ENCODE data around the gene ERG.

ERG gene

DNA sequence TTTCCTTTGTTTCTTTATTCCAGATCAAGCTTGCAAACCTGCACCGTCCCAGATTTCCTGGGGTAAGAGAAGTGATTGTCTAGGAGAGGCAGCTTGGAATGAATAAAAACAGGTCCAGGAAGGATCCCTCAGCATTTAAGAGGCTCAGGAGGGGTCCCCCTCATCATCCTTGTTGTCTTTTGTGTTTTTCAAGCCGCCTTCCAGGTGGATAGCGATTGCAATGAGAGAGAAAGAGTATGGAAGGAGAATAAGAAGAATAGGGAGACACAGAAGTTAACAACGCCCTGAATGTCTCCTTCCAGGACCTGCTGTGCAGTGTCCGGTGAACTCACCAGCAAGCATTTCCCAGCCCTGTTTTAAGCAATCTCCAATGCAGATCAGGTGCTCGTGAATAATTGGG lies 8.5 kb downstream of the ERG start:
- no CpG with 5 or more reads among the region's 6 CpGs for WGBS (ENCODE audit: insufficient coverage, insufficient read length)
- H3K9me3 ChIP-seq (ENCODE audit: control insufficient read depth, insufficient read depth, low read length) = no peaks in the 10 kb centered on the region
- H3K27me3 ChIP-seq (ENCODE audit: control insufficient read depth, insufficient read depth, low read length) = no peaks in the 10 kb centered on the region
- no peaks in the 10 kb centered on the region for H3K36me3 ChIP-seq (ENCODE audit: control insufficient read depth, insufficient read depth, low read length)
- DNase-seq (ENCODE audit: low read depth, low spot score) = no peak
- no peak overlapping the region for H3K27ac ChIP-seq (ENCODE audit: low read length)
- no peak overlapping the region for H3K4me3 ChIP-seq (ENCODE audit: low read length)
- H3K4me1 ChIP-seq (ENCODE audit: control insufficient read depth, insufficient read depth, low read length) = no peaks in the 10 kb centered on the region

DNA sequence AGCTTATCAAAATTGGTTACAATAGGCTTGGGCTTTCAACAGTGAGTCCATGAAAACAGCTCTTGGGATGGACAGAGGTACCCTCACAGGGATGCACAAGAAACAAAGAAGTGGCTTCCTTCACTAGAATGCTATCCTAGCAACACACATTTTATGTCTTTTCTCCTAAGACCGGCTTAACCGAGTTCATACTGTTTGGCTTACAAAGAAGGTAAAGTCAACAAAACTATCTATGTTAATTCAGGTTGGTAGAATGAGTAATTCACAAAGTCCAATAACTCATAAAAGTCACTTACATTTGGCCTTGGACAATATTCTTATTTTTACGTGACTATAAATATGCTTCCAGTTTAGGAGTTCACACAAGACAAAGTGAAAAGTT lies 9.0 kb downstream of the ERG start:
- Histone ChIP-seq H3K4me1 (ENCODE audit: control insufficient read depth, insufficient read depth, low read length) (no peaks in the 10 kb centered on the region), H3K4me3 (ENCODE audit: low read length) (no peak overlapping the region), H3K27me3 (ENCODE audit: control insufficient read depth, insufficient read depth, low read length) (no peaks in the 10 kb centered on the region), H3K27ac (ENCODE audit: low read length) (peak overlapping the region; percentile 56), H3K9me3 (ENCODE audit: control insufficient read depth, insufficient read depth, low read length) (no peaks in the 10 kb centered on the region), H3K36me3 (ENCODE audit: control insufficient read depth, insufficient read depth, low read length) (no peaks in the 10 kb centered on the region)
- DNase-seq (ENCODE audit: low read depth, low spot score) = no peak
- no CpG with 5 or more reads among the region's 3 CpGs for WGBS (ENCODE audit: insufficient coverage, insufficient read length)

DNA sequence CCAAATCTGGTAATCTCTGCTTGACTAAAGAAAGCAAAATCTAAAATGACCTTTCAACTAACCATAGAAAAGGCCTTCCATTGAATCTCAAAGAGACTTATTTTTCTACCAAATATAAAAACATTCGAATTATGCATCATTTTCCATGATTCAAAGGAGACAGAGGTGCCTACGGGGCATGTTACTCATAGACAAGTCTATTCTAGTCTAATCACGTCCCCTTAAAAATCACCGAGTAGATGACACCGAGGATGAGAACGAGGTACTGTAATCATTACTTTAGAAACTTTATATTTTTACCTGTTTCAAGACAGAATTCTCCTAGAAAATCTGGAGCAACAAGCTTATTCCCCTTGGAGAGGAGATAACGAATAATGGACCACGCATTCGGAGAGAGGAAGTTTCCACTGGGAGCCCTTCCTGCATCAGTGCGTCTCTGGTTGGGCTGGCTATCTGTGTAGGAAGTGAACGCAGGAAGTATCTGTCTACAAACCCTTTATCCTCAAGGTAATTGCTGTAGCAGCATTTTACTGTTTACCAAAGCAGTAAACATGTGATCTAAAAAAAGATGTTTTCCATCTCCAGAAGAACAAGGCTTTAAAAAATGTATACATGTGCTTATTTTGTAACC lies 9.5 kb downstream of the ERG start:
- H3K9me3 ChIP-seq (ENCODE audit: control insufficient read depth, insufficient read depth, low read length) = no peaks in the 10 kb centered on the region
- no peak overlapping the region for H3K4me3 ChIP-seq (ENCODE audit: low read length)
- WGBS (ENCODE audit: insufficient coverage, insufficient read length) = no CpG with 5 or more reads among the region's 11 CpGs
- no peak for DNase-seq (ENCODE audit: low read depth, low spot score)
- H3K4me1 ChIP-seq (ENCODE audit: control insufficient read depth, insufficient read depth, low read length) = no peaks in the 10 kb centered on the region
- H3K27me3 ChIP-seq (ENCODE audit: control insufficient read depth, insufficient read depth, low read length) = no peaks in the 10 kb centered on the region
- H3K27ac ChIP-seq (ENCODE audit: low read length) = peak overlapping the region; percentile 56
- no peaks in the 10 kb centered on the region for H3K36me3 ChIP-seq (ENCODE audit: control insufficient read depth, insufficient read depth, low read length)

DNA sequence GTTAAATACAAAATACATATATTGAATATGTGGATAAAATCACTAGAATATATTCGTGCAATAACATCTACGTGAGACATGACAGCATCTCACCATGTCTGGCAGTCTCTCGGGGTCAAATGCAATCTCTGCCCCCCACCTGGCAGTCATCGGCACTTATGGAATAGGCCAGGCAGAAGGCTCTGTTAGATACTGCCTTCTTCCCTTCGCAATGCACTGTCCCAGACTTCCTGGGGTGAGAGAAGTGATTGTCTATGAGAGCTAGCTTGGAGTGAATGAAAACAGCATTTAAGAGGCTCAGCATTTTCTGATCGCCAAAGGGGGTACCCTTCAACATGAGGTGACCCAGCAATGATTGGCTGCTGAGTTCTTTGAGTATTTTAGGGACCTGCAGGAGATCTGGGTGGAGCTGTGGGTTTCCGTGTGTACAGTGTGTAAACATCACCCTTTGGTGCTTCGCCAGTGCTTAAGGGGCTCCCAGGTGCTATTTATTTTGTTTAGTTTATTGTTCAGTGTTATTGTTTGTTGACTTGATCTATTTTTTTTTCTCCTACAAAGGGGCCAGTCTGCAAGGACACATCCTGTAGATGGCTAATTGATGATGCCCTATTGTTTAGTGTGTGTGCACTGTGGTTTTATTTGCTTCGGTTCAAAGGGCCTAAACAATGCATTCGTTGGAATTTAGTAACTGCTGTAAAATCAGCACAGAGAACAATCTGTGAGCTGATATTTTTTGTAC lies 10.2 kb downstream of the ERG start:
- H3K4me3 ChIP-seq (ENCODE audit: low read length) = no peak overlapping the region
- no peak for DNase-seq (ENCODE audit: low read depth, low spot score)
- H3K27me3 ChIP-seq (ENCODE audit: control insufficient read depth, insufficient read depth, low read length) = no peaks in the 10 kb centered on the region
- no peak overlapping the region for H3K27ac ChIP-seq (ENCODE audit: low read length)
- WGBS (ENCODE audit: insufficient coverage, insufficient read length) = no CpG with 5 or more reads among the region's 10 CpGs
- no peaks in the 10 kb centered on the region for H3K4me1 ChIP-seq (ENCODE audit: control insufficient read depth, insufficient read depth, low read length)
- no peaks in the 10 kb centered on the region for H3K9me3 ChIP-seq (ENCODE audit: control insufficient read depth, insufficient read depth, low read length)
- H3K36me3 ChIP-seq (ENCODE audit: control insufficient read depth, insufficient read depth, low read length) = no peaks in the 10 kb centered on the region

DNA sequence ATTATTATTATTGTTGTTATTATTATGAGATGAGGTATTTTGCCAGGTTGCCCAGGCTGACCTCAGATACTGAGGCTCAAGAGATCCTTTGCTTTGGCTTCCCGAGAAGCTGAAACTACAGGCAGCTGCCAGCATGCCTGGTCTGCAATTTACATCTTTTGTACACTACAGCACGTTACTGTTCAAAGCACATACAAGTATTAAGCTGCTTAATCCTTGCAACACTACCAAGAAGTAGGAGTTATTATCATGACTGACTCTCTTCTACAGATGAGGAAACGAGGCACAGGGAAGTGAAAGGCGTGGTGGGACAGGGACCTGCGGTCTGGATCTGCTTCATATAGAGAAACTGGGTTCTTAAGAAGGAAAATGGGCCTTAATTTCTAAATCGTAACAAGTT lies 11.6 kb downstream of the ERG start:
- H3K4me1 ChIP-seq (ENCODE audit: control insufficient read depth, insufficient read depth, low read length) = no peaks in the 10 kb centered on the region
- no peak overlapping the region for H3K27ac ChIP-seq (ENCODE audit: low read length)
- DNase-seq (ENCODE audit: low read depth, low spot score) = no peak
- H3K4me3 ChIP-seq (ENCODE audit: low read length) = no peak overlapping the region
- WGBS (ENCODE audit: insufficient coverage, insufficient read length) = no CpG with 5 or more reads among the region's 6 CpGs
- no peaks in the 10 kb centered on the region for H3K27me3 ChIP-seq (ENCODE audit: control insufficient read depth, insufficient read depth, low read length)
- no peaks in the 10 kb centered on the region for H3K36me3 ChIP-seq (ENCODE audit: control insufficient read depth, insufficient read depth, low read length)
- H3K9me3 ChIP-seq (ENCODE audit: control insufficient read depth, insufficient read depth, low read length) = no peaks in the 10 kb centered on the region

DNA sequence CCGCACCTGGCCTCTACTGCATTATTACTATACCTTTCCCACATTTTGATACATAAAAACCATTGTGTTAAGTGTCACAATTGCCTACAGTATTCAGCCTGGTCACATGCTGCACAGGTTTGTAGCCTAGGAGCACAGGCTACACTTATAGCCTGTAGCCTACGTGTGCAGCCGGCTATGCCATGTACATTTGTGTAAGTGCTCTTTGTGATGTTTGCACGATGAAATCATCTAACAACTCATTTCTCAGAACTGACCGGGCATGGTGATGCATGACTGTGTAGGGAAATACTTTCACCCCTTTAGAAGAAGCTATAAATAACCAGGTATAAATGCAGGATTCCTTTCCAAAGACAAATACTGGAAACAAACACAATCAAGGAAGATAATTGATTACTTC lies 12.1 kb downstream of the ERG start:
- no peak overlapping the region for H3K4me3 ChIP-seq (ENCODE audit: low read length)
- H3K4me1 ChIP-seq (ENCODE audit: control insufficient read depth, insufficient read depth, low read length) = no peaks in the 10 kb centered on the region
- no peak overlapping the region for H3K27ac ChIP-seq (ENCODE audit: low read length)
- DNase-seq (ENCODE audit: low read depth, low spot score) = no peak
- no peaks in the 10 kb centered on the region for H3K36me3 ChIP-seq (ENCODE audit: control insufficient read depth, insufficient read depth, low read length)
- no peaks in the 10 kb centered on the region for H3K9me3 ChIP-seq (ENCODE audit: control insufficient read depth, insufficient read depth, low read length)
- WGBS (ENCODE audit: insufficient coverage, insufficient read length) = no CpG with 5 or more reads among the region's 5 CpGs
- no peaks in the 10 kb centered on the region for H3K27me3 ChIP-seq (ENCODE audit: control insufficient read depth, insufficient read depth, low read length)

DNA sequence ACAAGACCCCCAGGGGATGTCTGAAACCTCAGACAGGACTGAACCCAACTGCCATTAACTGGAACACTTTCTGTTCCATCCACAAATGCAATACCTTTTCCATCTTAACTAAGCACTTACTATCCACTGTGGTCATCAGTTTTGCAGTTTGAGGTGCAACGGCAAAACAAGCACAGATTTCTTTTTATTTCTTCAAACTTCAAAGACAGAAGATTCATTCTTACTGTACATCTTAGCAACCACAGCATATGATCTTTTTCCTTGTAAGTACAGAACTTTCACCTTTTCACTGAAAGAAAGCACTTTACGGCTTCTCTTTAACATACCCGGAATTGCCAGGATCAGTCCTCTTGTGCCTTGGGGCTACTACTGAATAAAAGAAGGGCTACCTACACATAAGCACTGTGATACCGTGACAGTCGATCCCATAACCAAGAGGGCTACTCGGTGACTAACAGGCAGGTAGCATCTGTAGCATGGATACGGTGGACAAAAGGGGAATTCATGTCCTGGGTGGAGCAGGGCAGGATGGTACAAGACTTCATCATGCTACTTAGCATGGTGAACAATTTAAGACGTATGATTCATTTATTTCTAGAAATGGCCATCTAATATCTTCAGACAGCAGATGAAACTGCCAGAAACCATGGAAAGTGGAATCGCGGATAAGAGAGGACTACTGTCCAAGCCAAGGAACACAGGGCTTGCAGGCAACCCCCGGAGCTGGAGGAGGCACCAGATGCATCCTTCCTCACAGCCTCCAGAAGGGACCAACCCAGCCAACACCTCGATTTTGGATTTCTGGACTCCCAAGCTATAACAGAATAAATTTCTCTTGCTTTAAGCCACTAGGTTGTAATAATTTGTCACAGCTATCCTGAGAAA lies 18.4 kb downstream of the ERG start:
- Histone ChIP-seq H3K4me3 (ENCODE audit: low read length) (no peak overlapping the region), H3K4me1 (ENCODE audit: control insufficient read depth, insufficient read depth, low read length) (peaks cover 2% of the 10 kb centered on the region; the same call in 1 of the 2 replicates), H3K27me3 (ENCODE audit: control insufficient read depth, insufficient read depth, low read length) (no peaks in the 10 kb centered on the region), H3K9me3 (ENCODE audit: control insufficient read depth, insufficient read depth, low read length) (no peaks in the 10 kb centered on the region), H3K36me3 (ENCODE audit: control insufficient read depth, insufficient read depth, low read length) (no peaks in the 10 kb centered on the region), H3K27ac (ENCODE audit: low read length) (no peak overlapping the region)
- no CpG with 5 or more reads among the region's 12 CpGs for WGBS (ENCODE audit: insufficient coverage, insufficient read length)
- no peak for DNase-seq (ENCODE audit: low read depth, low spot score)

DNA sequence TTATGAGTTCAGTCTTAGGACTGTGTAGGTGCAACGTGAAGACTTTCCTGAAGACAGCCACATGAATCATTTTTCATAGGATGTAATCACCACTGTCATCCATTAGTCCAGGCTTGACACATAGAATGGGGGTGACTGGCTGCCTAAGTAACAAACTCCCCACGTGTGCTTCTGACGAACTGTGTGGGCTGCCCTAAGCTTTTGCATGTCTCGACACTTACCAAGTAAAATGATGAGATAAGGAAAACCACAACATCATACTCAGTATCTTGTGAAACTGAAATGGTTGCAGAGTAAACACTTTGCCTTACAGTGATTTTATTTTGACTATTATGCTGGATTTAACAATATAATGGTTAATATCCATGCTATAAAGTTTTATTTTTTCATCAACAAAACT lies 19.5 kb downstream of the ERG start:
- H3K9me3 ChIP-seq (ENCODE audit: control insufficient read depth, insufficient read depth, low read length) = no peaks in the 10 kb centered on the region
- H3K27ac ChIP-seq (ENCODE audit: low read length) = no peak overlapping the region
- no peaks in the 10 kb centered on the region for H3K36me3 ChIP-seq (ENCODE audit: control insufficient read depth, insufficient read depth, low read length)
- H3K27me3 ChIP-seq (ENCODE audit: control insufficient read depth, insufficient read depth, low read length) = no peaks in the 10 kb centered on the region
- no CpG with 5 or more reads among the region's 4 CpGs for WGBS (ENCODE audit: insufficient coverage, insufficient read length)
- H3K4me3 ChIP-seq (ENCODE audit: low read length) = no peak overlapping the region
- no peak for DNase-seq (ENCODE audit: low read depth, low spot score)
- H3K4me1 ChIP-seq (ENCODE audit: control insufficient read depth, insufficient read depth, low read length) = peaks cover 5% of the 10 kb centered on the region

DNA sequence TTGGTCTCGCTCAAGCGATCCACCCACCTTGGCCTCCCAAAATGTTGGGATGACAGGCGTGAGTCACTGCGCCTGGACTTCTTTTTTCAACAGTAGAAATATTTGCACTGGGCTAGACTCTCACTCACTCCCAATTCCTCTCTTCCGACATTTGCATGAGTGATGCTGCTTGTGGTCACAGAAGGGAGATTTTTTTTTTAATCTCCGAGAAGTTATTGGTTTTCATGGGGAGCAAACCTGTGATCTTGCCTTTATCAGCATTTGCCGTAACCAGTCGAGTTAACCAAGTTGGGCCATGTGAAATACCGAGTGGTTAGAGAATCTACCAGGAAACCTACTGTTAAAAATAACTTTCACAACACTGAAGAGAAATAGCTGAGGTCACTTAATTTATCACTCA lies 21.1 kb downstream of the ERG start:
- no peaks in the 10 kb centered on the region for H3K9me3 ChIP-seq (ENCODE audit: control insufficient read depth, insufficient read depth, low read length)
- peaks cover 5% of the 10 kb centered on the region for H3K4me1 ChIP-seq (ENCODE audit: control insufficient read depth, insufficient read depth, low read length)
- no peak overlapping the region for H3K4me3 ChIP-seq (ENCODE audit: low read length)
- no peaks in the 10 kb centered on the region for H3K27me3 ChIP-seq (ENCODE audit: control insufficient read depth, insufficient read depth, low read length)
- H3K27ac ChIP-seq (ENCODE audit: low read length) = no peak overlapping the region
- no CpG with 5 or more reads among the region's 9 CpGs for WGBS (ENCODE audit: insufficient coverage, insufficient read length)
- no peak for DNase-seq (ENCODE audit: low read depth, low spot score)
- H3K36me3 ChIP-seq (ENCODE audit: control insufficient read depth, insufficient read depth, low read length) = no peaks in the 10 kb centered on the region

DNA sequence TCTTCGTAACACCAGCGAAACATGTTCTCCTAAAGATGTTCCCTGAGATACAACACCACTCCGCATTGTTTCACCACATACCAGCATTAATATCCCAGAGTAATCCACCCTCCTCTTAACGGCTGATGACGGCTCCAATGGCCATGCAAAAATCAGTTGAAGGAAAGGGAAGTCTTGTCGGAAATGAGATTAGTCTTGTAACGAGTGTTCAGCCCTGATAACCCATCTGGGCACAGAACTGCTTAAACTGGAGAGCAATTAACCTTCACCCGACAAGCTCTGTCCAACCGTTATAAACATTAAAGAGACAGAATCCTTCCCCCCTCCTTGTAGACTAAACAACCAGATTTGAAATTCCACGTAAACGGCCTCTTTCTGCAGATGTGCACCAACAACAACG lies 21.9 kb downstream of the ERG start:
- Histone ChIP-seq H3K27ac (ENCODE audit: low read length) (no peak overlapping the region), H3K9me3 (ENCODE audit: control insufficient read depth, insufficient read depth, low read length) (no peaks in the 10 kb centered on the region), H3K4me3 (ENCODE audit: low read length) (no peak overlapping the region), H3K36me3 (ENCODE audit: control insufficient read depth, insufficient read depth, low read length) (no peaks in the 10 kb centered on the region), H3K4me1 (ENCODE audit: control insufficient read depth, insufficient read depth, low read length) (peaks cover 5% of the 10 kb centered on the region), H3K27me3 (ENCODE audit: control insufficient read depth, insufficient read depth, low read length) (no peaks in the 10 kb centered on the region)
- no peak for DNase-seq (ENCODE audit: low read depth, low spot score)
- no CpG with 5 or more reads among the region's 12 CpGs for WGBS (ENCODE audit: insufficient coverage, insufficient read length)

All from iPS DF 6.9 (cell line).